Measurements from ENCODE around the gene TTBK1. TPM values are rescaled to one million over a fixed set of nuclear protein-coding genes. Genes with fewer than 3 reads are reported as not detected.

The TTBK1 gene
- polyA plus RNA-seq, 1 of the 3 experiments (the other 2 are of a cell fraction), result 0.94 TPM

GRCh38 chr6:43254138-43254817 is 11.0 kb downstream of the TTBK1 start:
- Histone ChIP-seq H3K36me3 (replicated peaks in 1 of 2; ENCODE audit: control insufficient read depth in 1 of 2, insufficient read depth in 2 of 2, low read length in 1 of 2) (no peaks in the 10 kb centered on the region), H3K4me2 (no peak overlapping the region), H3K79me2 (ENCODE audit: insufficient read depth) (no peaks in the 10 kb centered on the region), H3K9me2 (no peaks in the 10 kb centered on the region), H3K27me3 (ENCODE audit: insufficient read depth) (no peaks in the 10 kb centered on the region), H3K9me3 (no peaks in the 10 kb centered on the region), H3K9ac (no peak overlapping the region), H3F3A (replicated peaks; ENCODE audit: insufficient read depth) (no peaks in the 10 kb centered on the region), H2AFZ (ENCODE audit: low read depth) (no peak overlapping the region), H4K20me1 (ENCODE audit: insufficient read depth) (no peaks in the 10 kb centered on the region), H3K4me1 (ENCODE audit: control insufficient read depth in 1 of 2, insufficient read depth in 2 of 2, low read depth in 1 of 2, low read length in 1 of 2) (no peaks in the 10 kb centered on the region), H3K27ac (ENCODE audit: low read depth in 2 of 2, low read length in 1 of 2) (no peak overlapping the region), H3K4me3 (ENCODE audit: low read depth in 2 of 2, low read length in 1 of 2) (no peak overlapping the region)
- CTCF ChIA-PET, result interaction anchor here (0.9 kb wide), 1 partner anchor 25 kb away, joined by 4 read pairs; the partner anchor contains the start of gene DNPH1
- WGBS (ENCODE audit: low lambda C conversion rate), result 88% methylated on average over 15 of the region's 15 CpGs
- no peak for TF ChIP-seq RFX5 (IDR thresholded peaks at IDR 0.05; ENCODE audit: low read length)
- no peak for TF ChIP-seq YY1 (IDR thresholded peaks at IDR 0.05; ENCODE audit: low read depth)
- no peak for TF ChIP-seq TAF1 (IDR thresholded peaks at IDR 0.05; ENCODE audit: borderline replicate concordance, low read depth, low read length)
- no peak for TF ChIP-seq FOXJ3 (CRISPR knock-in tag; IDR thresholded peaks at IDR 0.05)
- TF ChIP-seq REST (IDR thresholded peaks at IDR 0.05; ENCODE audit: low read depth, low read length), result no peak
- TF ChIP-seq IRF3 (IDR thresholded peaks at IDR 0.05; ENCODE audit: low read depth, low read length), result no peak
- no peak for TF ChIP-seq CTCF (IDR thresholded peaks at IDR 0.05)
- TF ChIP-seq EP300 (IDR thresholded peaks at IDR 0.05; ENCODE audit: borderline replicate concordance in 1 of 2, low read depth in 1 of 2, low read length in 1 of 2), result no peak
- no peak for TF ChIP-seq MEF2A (IDR thresholded peaks at IDR 0.05; ENCODE audit: borderline replicate concordance, low read depth)
- TF ChIP-seq GATA2 (CRISPR knock-in tag; IDR thresholded peaks at IDR 0.05), result no peak
- TF ChIP-seq POLR2AphosphoS5 (IDR thresholded peaks at IDR 0.05; ENCODE audit: low read depth, low read length), result no peak
- TF ChIP-seq USF1 (IDR thresholded peaks at IDR 0.05; ENCODE audit: borderline replicate concordance, low read depth), result no peak
- no peak for TF ChIP-seq USF2 (IDR thresholded peaks at IDR 0.05; ENCODE audit: borderline replicate concordance, low read depth, low read length)
- TF ChIP-seq FOSL2 (IDR thresholded peaks at IDR 0.05; ENCODE audit: borderline replicate concordance, low read depth), result no peak
- no peak for TF ChIP-seq NFIC (IDR thresholded peaks at IDR 0.05; ENCODE audit: borderline replicate concordance)
- TF ChIP-seq TCF12 (IDR thresholded peaks at IDR 0.05), result no peak
- TF ChIP-seq MXI1 (IDR thresholded peaks at IDR 0.05; ENCODE audit: low read depth, low read length), result no peak
- no peak for DNase-seq
- POLR2A ChIA-PET, result no interaction called here
